ENCODE data around the gene HBZ.
"Not testable (repeated sequence)": the region's sequence is repeated elsewhere in the genome, so short reads cannot be mapped to it uniquely, and the experiment has no call there.

Gene HBZ

GRCh38 chr16:203246-203645, 50.8 kb downstream of the HBZ start:
- H3K9ac ChIP-seq (ENCODE audit: low read depth, low read length) = no peak overlapping the region
- TF ChIP-seq, protein P1, sequence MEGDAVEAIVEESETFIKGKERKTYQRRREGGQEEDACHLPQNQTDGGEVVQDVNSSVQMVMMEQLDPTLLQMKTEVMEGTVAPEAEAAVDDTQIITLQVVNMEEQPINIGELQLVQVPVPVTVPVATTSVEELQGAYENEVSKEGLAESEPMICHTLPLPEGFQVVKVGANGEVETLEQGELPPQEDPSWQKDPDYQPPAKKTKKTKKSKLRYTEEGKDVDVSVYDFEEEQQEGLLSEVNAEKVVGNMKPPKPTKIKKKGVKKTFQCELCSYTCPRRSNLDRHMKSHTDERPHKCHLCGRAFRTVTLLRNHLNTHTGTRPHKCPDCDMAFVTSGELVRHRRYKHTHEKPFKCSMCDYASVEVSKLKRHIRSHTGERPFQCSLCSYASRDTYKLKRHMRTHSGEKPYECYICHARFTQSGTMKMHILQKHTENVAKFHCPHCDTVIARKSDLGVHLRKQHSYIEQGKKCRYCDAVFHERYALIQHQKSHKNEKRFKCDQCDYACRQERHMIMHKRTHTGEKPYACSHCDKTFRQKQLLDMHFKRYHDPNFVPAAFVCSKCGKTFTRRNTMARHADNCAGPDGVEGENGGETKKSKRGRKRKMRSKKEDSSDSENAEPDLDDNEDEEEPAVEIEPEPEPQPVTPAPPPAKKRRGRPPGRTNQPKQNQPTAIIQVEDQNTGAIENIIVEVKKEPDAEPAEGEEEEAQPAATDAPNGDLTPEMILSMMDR (IDR thresholded peaks at IDR 0.05; ENCODE audit: borderline replicate concordance, extremely low read depth, low read length, poor library complexity, severe bottlenecking) = no peak
- TF ChIP-seq EZH2 (IDR thresholded peaks at IDR 0.05; ENCODE audit: borderline replicate concordance, low read depth, low read length, severe bottlenecking) = no peak
- no peak for DNase-seq
- peaks cover 30% of the 10 kb centered on the region; the same call in 1 of the 2 replicates for H3K79me2 ChIP-seq (ENCODE audit: insufficient read depth, low read length)
- peaks cover 20% of the 10 kb centered on the region; the same call in 1 of the 2 replicates for H4K20me1 ChIP-seq (ENCODE audit: insufficient read depth, low read length)
- H3K4me2 ChIP-seq (ENCODE audit: insufficient read depth, low read length) = no peak overlapping the region
- H2AFZ ChIP-seq (ENCODE audit: low read depth, low read length) = no peak overlapping the region
- H3K36me3 ChIP-seq (ENCODE audit: insufficient read depth, low read length) = peaks cover 92% of the 10 kb centered on the region
- ATAC-seq (ENCODE audit: insufficient read depth, low read depth) = no peak
- no peak overlapping the region for H3K4me3 ChIP-seq (ENCODE audit: low read depth in 1 of 2, low read length in 2 of 2)
- no peaks in the 10 kb centered on the region for H3K9me3 ChIP-seq (ENCODE audit: insufficient read depth, low read length, severe bottlenecking)
- H3K27ac ChIP-seq (ENCODE audit: low read length) = no peak overlapping the region
- H3K4me1 ChIP-seq (ENCODE audit: insufficient read depth, low read length) = no peaks in the 10 kb centered on the region
- no peaks in the 10 kb centered on the region for H3K27me3 ChIP-seq (ENCODE audit: insufficient read depth, low read length, poor library complexity)

GRCh38 chr16:204046-204445, 51.6 kb downstream of the HBZ start:
- H3K9ac ChIP-seq (ENCODE audit: low read depth, low read length); H3K27ac ChIP-seq (ENCODE audit: low read length); H3K4me1 ChIP-seq (ENCODE audit: insufficient read depth, low read length); H3K27me3 ChIP-seq (ENCODE audit: insufficient read depth, low read length, poor library complexity); DNase-seq; H3K4me3 ChIP-seq (ENCODE audit: low read depth in 1 of 2, low read length in 2 of 2); ATAC-seq (ENCODE audit: insufficient read depth, low read depth); H3K4me2 ChIP-seq (ENCODE audit: insufficient read depth, low read length); H2AFZ ChIP-seq (ENCODE audit: low read depth, low read length); H3K9me3 ChIP-seq (ENCODE audit: insufficient read depth, low read length, severe bottlenecking): not testable (repeated sequence)
- Histone ChIP-seq H3K79me2 (ENCODE audit: insufficient read depth, low read length) (peaks cover 34% of the 10 kb centered on the region; the same call in 1 of the 2 replicates), H4K20me1 (ENCODE audit: insufficient read depth, low read length) (peaks cover 22% of the 10 kb centered on the region; the same call in 1 of the 2 replicates), H3K36me3 (ENCODE audit: insufficient read depth, low read length) (peaks cover 92% of the 10 kb centered on the region)
